GM12801 (cell line): ENCODE data around the gene SLC4A1.

Experiments used
- CTCF ChIP-seq: IDR thresholded peaks from one replicate; pipeline ENCODE4 v1.5.1; 2011; ENCODE audit warnings: control low read depth; ENCODE audit not compliant: insufficient read length; ENCODE audit errors: extremely low read depth

Gene SLC4A1

GRCh38 chr17:44262654-44263225 lies 5.2 kb downstream of the SLC4A1 start:
- TF ChIP-seq CTCF: no peak

- TF ChIP-seq CTCF: no peak
Measured at GRCh38 chr17:44260296-44260695, 7.6 kb downstream of the SLC4A1 start.

- no peak for TF ChIP-seq CTCF
Measured at GRCh38 chr17:44258811-44259351, 9.1 kb downstream of the SLC4A1 start.

GRCh38 chr17:44257815-44258760 lies 9.8 kb downstream of the SLC4A1 start:
- no peak for TF ChIP-seq CTCF

GRCh38 chr17:44256671-44257070 lies 11.3 kb downstream of the SLC4A1 start:
- no peak for TF ChIP-seq CTCF

GRCh38 chr17:44255915-44256314 lies 12.0 kb downstream of the SLC4A1 start:
- TF ChIP-seq CTCF: no peak

- no peak for TF ChIP-seq CTCF
Measured at GRCh38 chr17:44254361-44255095, 13.4 kb downstream of the SLC4A1 start.
